ENCODE results near the gene SOSTDC1.
"Not testable (repeated sequence)": the region's sequence is repeated elsewhere in the genome, so short reads cannot be mapped to it uniquely, and the experiment has no call there.

The SOSTDC1 gene

DNA sequence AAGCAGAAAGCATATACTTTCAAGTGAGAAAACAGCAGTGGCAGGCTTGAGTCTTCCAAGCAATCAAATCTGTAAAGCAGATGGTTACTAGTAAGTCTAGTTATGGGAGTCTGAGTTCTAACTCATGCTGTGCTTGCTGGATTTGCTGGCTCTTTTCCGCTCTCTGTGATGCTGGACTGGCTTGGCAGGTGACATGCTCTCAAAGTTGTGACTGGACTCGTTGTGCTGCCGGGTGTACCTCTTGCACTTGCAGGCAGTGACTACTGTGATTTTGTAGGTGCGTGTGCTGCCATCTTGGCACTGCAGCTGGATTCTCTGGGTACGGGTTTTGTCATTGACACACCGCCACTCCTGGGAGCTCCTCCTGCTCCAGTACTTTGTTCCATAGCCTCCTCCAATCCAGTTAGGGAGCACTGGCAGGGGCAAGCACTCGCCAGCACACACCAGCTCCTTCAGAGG lies 3.1 kb downstream of the SOSTDC1 start:
- no peak for DNase-seq (ENCODE audit: low read depth)

GRCh38 chr7:16460789-16461493 lies 4.6 kb downstream of the SOSTDC1 start:
- DNase-seq (ENCODE audit: low read depth), result no peak

DNA sequence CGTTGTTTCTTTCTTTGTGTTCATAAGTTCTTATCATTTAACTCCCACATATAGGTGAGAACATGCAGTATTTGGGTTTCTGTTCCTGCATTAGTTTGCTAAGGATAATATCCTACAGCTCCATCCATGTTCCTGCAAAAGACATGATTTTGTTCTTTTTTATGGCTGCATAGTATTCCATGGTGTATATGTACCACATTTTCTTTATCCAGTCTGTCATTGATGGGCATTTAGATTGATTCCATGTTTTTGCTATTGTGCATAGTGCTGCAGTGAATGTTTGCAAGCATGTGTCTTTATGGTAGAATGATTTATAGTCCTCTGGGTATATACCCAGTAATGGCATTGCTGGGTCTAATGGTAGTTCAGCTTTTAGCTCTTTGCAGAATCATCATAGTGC lies 9.2 kb downstream of the SOSTDC1 start:
- not testable (repeated sequence) for DNase-seq (ENCODE audit: low read depth)

DNA sequence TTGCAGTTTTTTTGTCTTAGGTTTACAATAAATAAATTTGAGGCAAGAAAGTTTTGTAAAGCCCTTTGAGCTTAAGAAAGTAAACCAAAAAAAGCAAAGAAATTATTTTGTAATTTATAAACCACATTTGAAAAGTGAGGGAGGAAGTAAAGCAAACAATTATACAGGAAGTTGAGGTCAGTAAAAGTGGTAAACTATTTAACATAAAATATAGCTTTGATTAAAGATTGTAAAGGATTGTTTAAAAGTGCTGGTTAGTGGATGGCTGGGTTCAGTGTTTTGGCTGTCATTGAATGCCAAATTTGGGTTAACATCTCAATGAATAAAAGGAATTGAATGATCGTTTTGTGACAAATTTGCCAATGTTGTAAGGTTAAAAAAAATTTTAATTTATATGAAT lies 9.9 kb downstream of the SOSTDC1 start:
- no peak for DNase-seq (ENCODE audit: low read depth)

DNA sequence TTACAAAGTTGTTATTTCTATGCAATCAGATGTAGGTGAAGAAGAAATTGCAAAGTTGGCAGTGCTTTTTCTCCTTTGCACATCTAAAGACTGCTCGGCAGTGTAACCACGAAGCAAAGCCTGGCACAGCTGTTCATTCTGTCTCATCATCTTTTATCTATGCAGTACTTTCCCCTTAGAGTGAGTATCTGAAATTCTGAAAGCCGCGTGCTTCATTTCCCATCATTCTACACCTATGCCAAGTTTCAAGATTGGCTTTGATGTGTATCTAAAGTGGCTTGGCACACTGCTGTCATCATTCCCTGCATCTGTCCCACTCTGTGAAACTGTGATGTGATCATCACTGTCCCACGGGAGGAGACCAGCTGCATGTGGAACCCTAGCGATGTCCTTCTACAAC lies 15.2 kb downstream of the SOSTDC1 start:
- DNase-seq (ENCODE audit: low read depth), result no peak

DNA sequence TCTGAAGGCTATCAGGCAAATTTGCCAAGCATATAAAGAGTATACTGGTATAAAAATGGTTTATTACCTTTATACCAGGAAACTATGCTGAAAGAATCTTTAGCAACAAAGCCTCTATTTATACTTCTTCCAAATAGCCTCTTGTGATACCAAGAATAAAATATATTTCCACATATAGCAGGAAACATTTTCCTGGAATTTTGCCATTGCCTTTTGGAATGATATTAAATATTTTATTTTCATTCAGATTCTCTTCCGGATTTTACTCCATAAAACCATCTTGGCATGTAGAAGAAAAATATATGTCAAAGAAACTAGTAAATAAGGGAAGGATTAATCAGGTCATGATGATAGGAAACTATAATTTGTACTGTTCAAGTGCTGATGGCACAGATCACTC lies 17.7 kb downstream of the SOSTDC1 start:
- no peak for DNase-seq (ENCODE audit: low read depth)

DNA sequence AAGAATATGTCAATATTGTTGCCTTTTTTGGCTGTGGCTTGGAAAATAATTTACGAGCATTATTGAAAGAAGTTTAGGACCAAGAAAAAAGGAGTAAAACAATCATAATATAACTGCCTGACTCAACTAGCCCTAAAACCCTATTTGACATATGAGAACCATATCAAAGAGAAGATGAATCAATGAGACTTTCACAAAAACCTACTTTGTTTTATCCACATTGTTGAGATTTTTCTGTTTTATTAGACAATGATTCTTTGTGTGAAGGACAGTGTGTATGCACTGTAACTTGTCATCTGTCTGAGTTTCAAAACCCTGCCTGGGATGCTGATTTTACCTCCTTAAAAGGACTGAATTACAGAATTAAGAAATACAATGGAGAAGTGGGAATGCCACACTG lies 19.0 kb downstream of the SOSTDC1 start:
- no peak for DNase-seq (ENCODE audit: low read depth)

DNA sequence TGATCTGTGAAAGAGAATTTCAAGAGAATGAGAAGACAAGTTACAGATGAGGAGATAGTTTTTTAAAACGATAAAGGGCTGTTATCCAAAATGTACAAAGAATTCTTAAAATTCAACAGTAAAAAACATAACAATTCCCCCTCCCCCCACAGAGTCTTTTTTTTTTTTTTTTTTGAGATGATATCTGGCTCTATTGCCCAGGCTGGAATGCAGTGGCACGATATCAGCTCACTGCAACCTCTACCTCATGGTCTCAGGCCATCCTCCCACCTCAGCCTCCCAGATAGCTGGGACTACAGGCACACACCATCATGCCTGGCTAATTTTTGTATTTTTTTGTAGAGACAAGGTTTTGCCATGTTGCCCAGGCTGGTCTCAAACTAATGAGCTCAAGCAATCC lies 21.7 kb downstream of the SOSTDC1 start:
- not testable (repeated sequence) for DNase-seq (ENCODE audit: low read depth)

- DNase-seq (ENCODE audit: low read depth), result no peak
These were observed 26.6 kb downstream of the SOSTDC1 start for GRCh38 chr7:16438988-16439387.

GRCh38 chr7:16436306-16436705 lies 29.2 kb downstream of the SOSTDC1 start:
- no peak for DNase-seq (ENCODE audit: low read depth)

- DNase-seq (ENCODE audit: low read depth), result no peak
These were observed 31.9 kb downstream of the SOSTDC1 start for GRCh38 chr7:16433568-16434122.

DNA sequence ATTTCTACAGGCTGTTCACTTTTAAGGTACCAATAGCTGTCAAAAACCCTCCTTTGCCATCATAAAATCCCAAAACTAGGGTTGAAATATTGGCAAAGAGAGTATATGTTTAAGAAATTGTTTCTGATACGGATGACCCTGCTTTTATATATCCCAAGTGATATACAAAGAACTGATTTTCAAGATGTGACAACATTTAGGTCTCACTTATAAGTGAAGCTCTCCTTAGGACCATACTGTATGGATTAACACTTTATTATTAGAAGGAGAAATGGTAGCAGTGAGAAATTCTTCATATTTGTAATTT lies 33.2 kb downstream of the SOSTDC1 start:
- DNase-seq (ENCODE audit: low read depth), result no peak

DNA sequence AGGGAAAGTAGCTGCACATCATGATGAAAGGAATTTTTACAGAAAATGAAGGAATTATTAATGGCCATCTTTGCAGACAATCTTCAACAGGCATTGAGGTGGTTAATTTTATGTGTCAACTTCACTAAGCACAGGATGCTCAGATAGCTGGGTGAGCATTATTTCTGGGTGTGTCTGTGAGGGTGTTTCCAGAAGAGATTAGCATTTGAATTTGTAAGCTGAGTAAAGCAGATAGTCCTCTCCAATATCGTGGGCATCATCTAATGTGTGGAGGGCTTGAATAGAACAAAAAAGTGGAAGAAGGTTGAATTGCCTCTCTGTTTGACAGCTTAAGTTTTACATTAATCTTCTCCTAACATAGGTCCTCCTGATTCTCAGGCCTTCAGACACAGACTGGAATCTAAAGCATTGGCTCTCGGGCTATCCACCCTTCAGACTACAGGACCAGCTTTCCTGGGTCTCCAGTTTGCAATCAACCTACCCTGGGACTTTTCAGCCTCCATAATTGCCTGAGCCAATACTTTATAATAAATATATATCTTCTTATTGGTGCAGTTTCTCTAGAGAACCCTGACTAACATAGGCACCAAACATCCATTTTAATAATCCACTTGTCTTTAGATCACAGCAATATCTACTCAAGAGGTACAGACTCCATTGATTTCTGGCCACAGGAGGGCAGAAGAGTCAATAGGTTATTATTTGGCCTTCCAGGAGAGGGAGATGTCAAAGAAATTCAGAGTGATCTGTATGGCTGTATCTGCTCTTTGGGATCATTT lies 33.7 kb downstream of the SOSTDC1 start:
- DNase-seq (ENCODE audit: low read depth), result peak; percentile 9

GRCh38 chr7:16430133-16430532 lies 35.4 kb downstream of the SOSTDC1 start:
- DNase-seq (ENCODE audit: low read depth), result no peak

GRCh38 chr7:16428672-16429071 lies 36.9 kb downstream of the SOSTDC1 start:
- DNase-seq (ENCODE audit: low read depth), result no peak

DNA sequence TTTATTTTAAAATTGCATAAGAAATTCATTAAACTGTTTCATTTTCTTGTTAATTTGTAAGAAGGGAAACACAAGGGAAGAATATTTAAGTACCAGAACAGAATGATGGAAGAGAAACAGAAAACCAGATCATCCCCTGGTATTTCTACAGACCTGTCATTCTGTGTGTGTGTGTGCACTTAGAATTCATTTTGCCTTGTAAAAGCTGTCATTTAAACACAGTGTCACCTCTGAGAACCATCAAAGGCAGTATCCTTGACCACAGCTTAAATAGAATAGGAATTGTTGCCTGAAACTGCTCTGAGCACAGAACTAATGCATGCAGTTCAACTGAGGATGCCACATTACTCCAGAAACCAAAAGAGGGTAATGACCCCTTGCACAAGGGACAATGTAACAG lies 37.4 kb downstream of the SOSTDC1 start:
- no peak for DNase-seq (ENCODE audit: low read depth)

- DNase-seq (ENCODE audit: low read depth), result no peak
These were observed 41.8 kb downstream of the SOSTDC1 start for GRCh38 chr7:16423761-16424160.

DNA sequence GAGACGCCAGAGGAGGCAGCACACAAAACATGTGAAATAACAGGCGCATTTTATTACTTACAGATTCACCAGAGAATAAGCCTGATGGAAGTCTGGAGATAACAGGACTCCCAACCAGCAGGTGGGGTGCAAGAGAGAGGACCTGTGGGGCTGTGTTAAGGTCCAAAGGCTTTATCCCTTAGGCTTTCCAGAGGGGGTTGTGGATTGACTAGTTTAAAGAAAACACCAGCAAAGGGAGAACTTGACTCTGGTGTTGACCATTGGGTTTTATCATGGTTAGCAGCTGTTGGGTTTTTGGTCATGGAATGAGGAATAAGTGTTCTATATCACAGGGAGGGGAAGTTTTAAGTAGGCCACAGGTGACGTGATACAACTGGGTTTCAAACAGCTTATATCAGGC lies 42.6 kb downstream of the SOSTDC1 start:
- DNase-seq (ENCODE audit: low read depth), result no peak

GRCh38 chr7:16422103-16422435 lies 43.5 kb downstream of the SOSTDC1 start:
- no peak for DNase-seq (ENCODE audit: low read depth)

DNA sequence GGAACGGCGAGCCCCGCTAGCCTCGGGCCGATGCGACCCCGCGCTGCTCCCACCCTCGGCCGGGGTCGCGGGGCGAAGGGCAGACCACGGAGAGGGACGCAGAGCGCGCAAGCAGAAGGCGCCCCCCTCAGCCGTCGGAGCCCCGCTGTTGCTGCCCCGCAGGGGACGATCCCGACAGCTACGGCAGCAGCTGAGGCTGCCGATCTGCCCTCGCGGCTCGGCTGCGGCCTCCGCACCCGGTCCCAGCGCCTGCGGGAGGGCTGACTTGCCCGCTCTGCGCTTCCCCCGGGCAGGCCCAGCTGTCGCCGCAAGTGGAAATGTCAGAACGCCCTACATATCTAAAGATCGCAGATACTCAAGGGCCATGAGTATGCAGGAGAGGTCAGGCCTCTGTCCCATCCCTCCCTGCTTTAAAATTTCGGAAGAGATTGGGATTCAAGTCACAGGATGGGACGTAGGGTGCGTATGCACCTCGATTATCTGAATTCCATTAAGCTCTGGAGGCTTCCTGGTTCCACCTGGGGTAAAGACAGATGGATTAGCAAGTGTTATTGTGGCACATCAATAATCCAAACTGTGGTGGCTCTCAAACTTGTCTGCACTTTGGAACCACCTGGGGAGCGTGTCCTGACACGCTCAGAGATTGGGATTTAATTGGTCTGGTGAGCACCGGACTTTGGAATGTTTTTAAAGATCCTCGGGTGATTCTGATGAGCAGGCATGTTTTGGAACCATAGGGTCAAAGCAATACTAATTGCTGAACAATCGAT lies 44.0 kb downstream of the SOSTDC1 start, which contains the start of gene CRPPA:
Gene CRPPA, minus strand, starts transcription at position 206 of the 770 bp plus-strand sequence. CDS start 216 bp downstream, outside the sequence.
- DNase-seq (ENCODE audit: low read depth), result peak; percentile 8

GRCh38 chr7:16420649-16421332 lies 44.7 kb downstream of the SOSTDC1 start:
- DNase-seq (ENCODE audit: low read depth), result peak; percentile 78

- DNase-seq (ENCODE audit: low read depth), result no peak
These were observed 45.2 kb downstream of the SOSTDC1 start for GRCh38 chr7:16420329-16420648.
